ENCODE data around the gene ATXN7L2. TPM values are rescaled to one million over a fixed set of nuclear protein-coding genes. Genes with fewer than 3 reads are reported as not detected.

The ATXN7L2 gene
- total and polyA plus RNA-seq, 10 of the 15 experiments (the other 5 are each of a cell fraction or from before 2014, with no cell fraction given) = 0.27 to 7.4 (median 4.9) TPM

- in situ Hi-C loops (cut with MboI) = no loop called here
- Histone ChIP-seq H3K79me2 (ENCODE audit: control insufficient read depth, insufficient read depth, low read length) (peaks cover 9% of the 10 kb centered on the region), H3K36me3 (ENCODE audit: control insufficient read depth in 2 of 2, insufficient read depth in 2 of 2, low read length in 1 of 2) (no peaks in the 10 kb centered on the region), H3K4me2 (ENCODE audit: control insufficient read depth, insufficient read depth) (no peak overlapping the region), H2AFZ (ENCODE audit: control insufficient read depth, low read depth, low read length) (no peak overlapping the region), H3K9me3 (replicated peaks; ENCODE audit: control insufficient read depth, insufficient read depth, low read length) (no peaks in the 10 kb centered on the region), H3K4me3 (no peak overlapping the region), H4K20me1 (ENCODE audit: control insufficient read depth, insufficient read depth) (no peaks in the 10 kb centered on the region), H3K4me1 (ENCODE audit: control insufficient read depth, insufficient read depth, low read length) (peaks cover 9% of the 10 kb centered on the region), H3K27me3 (replicated peaks in 1 of 2; ENCODE audit: control insufficient read depth in 2 of 2, insufficient read depth in 2 of 2, low read length in 1 of 2) (peaks cover 0 to 6% of the 10 kb centered on the region in 2 experiments), H3K9ac (ENCODE audit: control insufficient read depth, insufficient read depth, low read length) (no peak overlapping the region), H3K27ac (ENCODE audit: control insufficient read depth, insufficient read depth) (no peak overlapping the region)
- ChIA-PET RAD21 (ENCODE audit: unreplicated experiment) (interaction anchor here (1.2 kb wide), 1 partner anchor 52 kb away, joined by 3 read pairs; no protein-coding TSS in a partner anchor), CTCF (interaction anchor here (0.6 to 2.1 kb wide), 3 partner anchors 10 to 53 kb away, joined by 3 to 17 read pairs (median 3); no protein-coding TSS in a partner anchor), SMC1A (ENCODE audit: uncharacterized antibody, unreplicated experiment) (no interaction called here), POLR2A (no interaction called here)
- 17% methylated on average over 3 of the region's 3 CpGs for WGBS (ENCODE audit: insufficient coverage, insufficient replicate concordance, low lambda C conversion rate, missing lambda C conversion rate)
- ATAC-seq = no peak
- BruUV-seq (replicated peaks) = no TSS peak
- TF ChIP-seq CHD4 (IDR thresholded peaks at IDR 0.05) = no peak
- no peak for TF ChIP-seq EZH2 (IDR thresholded peaks at IDR 0.05; ENCODE audit: borderline replicate concordance, control insufficient read depth, low read depth, low read length)
- TF ChIP-seq ZBTB4 (CRISPR knock-in tag; IDR thresholded peaks at IDR 0.05) = no peak
- TF ChIP-seq RAD21 (IDR thresholded peaks at IDR 0.05; ENCODE audit: insufficient read depth, low read depth, low read length) = no peak
- no peak for TF ChIP-seq RBBP5 (conservative IDR thresholded peaks at IDR 0.05)
- DNase-seq (ENCODE audit: low read depth, low spot score) = no peak
- no peak for FAIRE-seq
- intact Hi-C loops (cut with micrococcal nuclease; ENCODE audit: unreplicated experiment) = no loop called here
These were observed 3.8 kb upstream of the ATXN7L2 start for GRCh38 chr1:109479901-109480300.

Measured in GM12878 (cell line).